Activated CD4-positive, alpha-beta T cell treated with anti-CD3 and anti-CD28 coated beads for 36 hours (primary cell): Measurements from ENCODE around the gene URI1. TPM values are rescaled to one million over a fixed set of nuclear protein-coding genes. Genes with fewer than 3 reads are reported as not detected.

Source experiments
- ATAC-seq: fragments of 200-7000 bp; cut with Tn5 transposase; one replicate; pipeline ENCODE4 v1.10.0; 2021; ENCODE audit warnings: mild to moderate bottlenecking, moderate library complexity
- CTCF ChIA-PET: fragments of 350-600 bp; sonication (Branson Sonifier 250); formaldehyde crosslinking; loops from one replicate; lab custom pipeline; 2021; ENCODE audit warnings: antibody characterized with exemption; lab: Charles Lee
- POLR2A ChIA-PET: fragments of 350-600 bp; sonication (Branson Sonifier 250); formaldehyde crosslinking; loops from one replicate; lab custom pipeline; 2021; ENCODE audit warnings: antibody characterized with exemption, inconsistent platforms; lab: Charles Lee
- DNase-seq: peaks from one replicate; pipeline ENCODE4 v3.0.0-alpha.2; 2020
- H3K27ac Mint-ChIP-seq: one replicate; pipeline ENCODE4 v1.8.0; 2021; ENCODE audit warnings: mixed read lengths
- H3K27me3 Mint-ChIP-seq: one replicate; pipeline ENCODE4 v1.8.0; 2021; ENCODE audit warnings: mixed read lengths
- H3K36me3 Mint-ChIP-seq: one replicate; pipeline ENCODE4 v1.8.0; 2021; ENCODE audit warnings: low read depth, mixed read lengths
- H3K4me1 Mint-ChIP-seq: one replicate; pipeline ENCODE4 v1.8.0; 2021; ENCODE audit warnings: mixed read lengths
- H3K4me3 Mint-ChIP-seq: one replicate; pipeline ENCODE4 v1.8.0; 2021; ENCODE audit warnings: mild to moderate bottlenecking, moderate library complexity, mixed read lengths
- H3K9me3 Mint-ChIP-seq: one replicate; pipeline ENCODE4 v1.8.0; 2021; ENCODE audit warnings: low read depth, mixed read lengths
- intact Hi-C, 2 experiments: fragments of 100-400 bp; cut with DNase I in 1 of 2; cut with micrococcal nuclease in 1 of 2; formaldehyde crosslinking; loops; one replicate each; pipeline versions ENCODE4 v1.14.2 to v1.15.1; 2022 to 2024; cut with DNase I, micrococcal nuclease
- total RNA-seq, 2 experiments: library from RNA; stranded (reverse); gene quantifications; one replicate each; pipeline ENCODE4 v1.2.3, GENCODE V29; 2021

Gene URI1
- total RNA-seq, 2 experiments from 2014 or later = 61.3 to 69.7 TPM

DNA sequence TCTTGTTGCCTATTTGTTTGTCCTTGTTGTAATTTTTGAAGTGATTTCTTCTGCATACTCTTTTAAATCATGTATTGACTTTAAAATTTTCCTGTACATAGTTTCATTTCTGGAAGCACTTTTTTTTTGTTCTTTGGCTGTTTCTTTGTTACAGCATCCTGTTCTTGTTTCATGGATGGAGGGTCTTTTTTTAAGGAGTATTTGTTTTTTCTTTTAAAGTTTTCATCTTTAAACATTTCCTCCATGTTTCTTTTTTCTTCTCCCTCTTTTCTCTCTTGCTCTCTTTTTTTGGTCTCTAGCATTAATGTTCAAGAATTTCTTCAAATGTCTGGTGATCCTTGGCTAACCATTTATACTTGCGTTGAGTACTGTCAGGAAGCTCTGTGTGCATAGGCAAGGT is 58.8 kb downstream of the URI1 start:
- H3K4me3 Mint-ChIP-seq = no peak overlapping the region
- intact Hi-C loops = loop anchor here in 1 of 2 experiments (5.0 kb wide), 1 partner anchor 34 kb away; no protein-coding TSS in a partner anchor
- ChIA-PET CTCF (interaction anchor here (0.6 kb wide), 1 partner anchor 145 kb away, joined by 3 read pairs; no protein-coding TSS in a partner anchor), POLR2A (no interaction called here)
- H3K27me3 Mint-ChIP-seq = no peaks in the 10 kb centered on the region
- no peak for DNase-seq
- H3K27ac Mint-ChIP-seq = peak overlapping the region; percentile 53
- peaks cover 66% of the 10 kb centered on the region for H3K4me1 Mint-ChIP-seq
- ATAC-seq = no peak
- H3K36me3 Mint-ChIP-seq = peaks cover 64% of the 10 kb centered on the region
- H3K9me3 Mint-ChIP-seq = peaks cover 8% of the 10 kb centered on the region

DNA sequence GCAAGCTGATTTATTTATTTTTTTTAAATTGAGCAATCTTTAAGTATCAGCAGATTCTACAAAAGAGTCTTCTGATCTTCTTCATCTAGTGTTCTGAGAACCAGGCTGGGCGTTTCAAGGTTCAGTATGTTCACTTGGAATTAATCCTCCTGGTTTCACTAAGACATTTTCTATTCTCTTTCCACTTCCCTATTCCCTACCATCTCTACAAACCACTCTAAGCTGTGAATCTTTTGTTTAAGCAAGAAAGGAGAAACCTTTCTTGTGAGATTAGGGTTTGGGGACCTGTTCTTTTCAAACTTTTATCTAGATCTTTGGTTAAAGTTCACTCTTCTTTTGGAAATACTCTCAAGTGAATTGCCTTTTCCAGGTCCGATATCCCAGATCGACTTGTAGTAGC is 59.3 kb downstream of the URI1 start:
- H3K4me1 Mint-ChIP-seq = peaks cover 69% of the 10 kb centered on the region
- ATAC-seq (no peak), DNase-seq (no peak)
- POLR2A ChIA-PET = no interaction called here
- H3K27ac Mint-ChIP-seq = peak overlapping the region; percentile 53
- CTCF ChIA-PET = interaction anchor here (0.6 kb wide), 1 partner anchor 146 kb away, joined by 3 read pairs; no protein-coding TSS in a partner anchor
- peaks cover 66% of the 10 kb centered on the region for H3K36me3 Mint-ChIP-seq
- no peak overlapping the region for H3K4me3 Mint-ChIP-seq
- H3K27me3 Mint-ChIP-seq = no peaks in the 10 kb centered on the region
- peaks cover 8% of the 10 kb centered on the region for H3K9me3 Mint-ChIP-seq
- intact Hi-C loops = loop anchor here in 1 of 2 experiments (5.0 kb wide), 1 partner anchor 34 kb away; no protein-coding TSS in a partner anchor

DNA sequence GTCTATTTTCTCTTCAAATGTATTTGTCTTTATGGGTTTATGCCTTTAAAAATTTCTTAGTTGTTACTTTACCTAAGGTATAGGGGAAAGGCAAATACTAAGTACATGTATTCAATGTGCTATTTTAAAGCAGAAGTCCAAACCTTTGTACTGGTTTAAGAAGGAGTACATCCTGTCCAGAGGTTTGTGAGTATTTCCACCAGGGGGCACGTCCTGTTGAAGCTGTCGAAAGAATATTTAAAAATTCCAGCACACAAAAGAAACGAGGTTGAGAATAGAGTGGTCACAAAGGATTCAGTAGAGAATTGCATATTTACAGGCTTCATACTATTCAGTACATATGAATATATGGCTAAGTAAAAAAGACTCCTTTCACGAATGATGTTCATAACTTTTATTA is 59.8 kb downstream of the URI1 start:
- H3K9me3 Mint-ChIP-seq = peaks cover 8% of the 10 kb centered on the region
- no peak overlapping the region for H3K27ac Mint-ChIP-seq
- H3K36me3 Mint-ChIP-seq = peaks cover 62% of the 10 kb centered on the region
- ATAC-seq (no peak), DNase-seq (no peak)
- peaks cover 66% of the 10 kb centered on the region for H3K4me1 Mint-ChIP-seq
- ChIA-PET POLR2A (no interaction called here), CTCF (interaction anchor here (0.6 kb wide), 1 partner anchor 807 kb away, joined by 3 read pairs; no protein-coding TSS in a partner anchor)
- intact Hi-C loops = loop anchor here in 1 of 2 experiments (5.0 kb wide), 1 partner anchor 34 kb away; no protein-coding TSS in a partner anchor
- no peak overlapping the region for H3K4me3 Mint-ChIP-seq
- no peaks in the 10 kb centered on the region for H3K27me3 Mint-ChIP-seq

DNA sequence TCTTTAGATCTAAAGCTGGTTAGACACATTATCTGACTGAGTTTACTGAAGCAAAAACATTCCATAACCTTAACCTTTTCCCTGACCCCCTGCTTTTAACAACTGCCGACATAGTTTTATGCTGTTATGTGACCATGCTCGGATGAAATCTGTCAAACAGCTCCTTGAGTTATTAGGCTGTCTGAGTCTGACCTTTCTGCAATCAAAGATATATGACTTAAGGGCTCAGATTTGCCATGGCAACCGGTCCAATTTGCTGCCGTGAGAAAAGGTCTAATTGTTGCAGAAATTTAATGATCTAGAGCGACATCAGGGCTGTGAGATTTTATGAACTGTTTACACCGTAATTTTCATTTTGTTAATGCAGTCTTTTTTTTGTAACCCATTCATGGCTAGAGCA is 61.8 kb downstream of the URI1 start:
- Mint-ChIP-seq H3K27ac (no peak overlapping the region), H3K4me3 (no peak overlapping the region), H3K4me1 (peaks cover 54% of the 10 kb centered on the region), H3K9me3 (peaks cover 8% of the 10 kb centered on the region), H3K36me3 (peaks cover 51% of the 10 kb centered on the region), H3K27me3 (no peaks in the 10 kb centered on the region)
- DNase-seq (no peak), ATAC-seq (no peak)
- CTCF ChIA-PET = interaction anchor here (1.8 kb wide), 1 partner anchor 15 kb away, joined by 5 read pairs; no protein-coding TSS in a partner anchor
- intact Hi-C loops = loop anchor here in 1 of 2 experiments (5.0 kb wide), 1 partner anchor 37 kb away; no protein-coding TSS in a partner anchor
- POLR2A ChIA-PET = interaction anchor here (0.6 kb wide), 1 partner anchor 437 kb away, joined by 3 read pairs; no protein-coding TSS in a partner anchor

DNA sequence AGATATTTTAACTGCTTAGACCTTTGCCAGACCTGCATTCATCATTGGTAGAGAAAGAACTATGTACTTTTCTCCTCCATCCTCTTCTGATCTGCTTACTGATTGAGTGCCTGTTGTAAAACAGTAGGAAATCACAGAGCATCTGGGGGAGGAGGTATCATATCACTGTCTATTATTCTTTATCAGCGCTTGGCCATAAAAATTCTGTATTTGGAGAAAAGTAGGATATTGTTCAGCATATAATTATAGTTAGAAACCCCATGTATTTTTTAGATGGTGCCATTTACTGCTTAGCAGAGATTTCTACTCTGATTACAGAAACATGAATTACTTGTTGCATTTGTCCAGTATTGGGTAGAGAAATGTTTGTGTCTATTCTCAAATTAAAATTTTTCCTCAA is 62.4 kb downstream of the URI1 start:
- DNase-seq (no peak), ATAC-seq (no peak)
- H3K4me3 Mint-ChIP-seq = no peak overlapping the region
- H3K36me3 Mint-ChIP-seq = peaks cover 55% of the 10 kb centered on the region
- ChIA-PET CTCF (no interaction called here), POLR2A (no interaction called here)
- H3K27ac Mint-ChIP-seq = no peak overlapping the region
- H3K4me1 Mint-ChIP-seq = peaks cover 53% of the 10 kb centered on the region
- intact Hi-C loops = loop anchor here in 1 of 2 experiments (5.0 kb wide), 1 partner anchor 37 kb away; no protein-coding TSS in a partner anchor
- no peaks in the 10 kb centered on the region for H3K27me3 Mint-ChIP-seq
- H3K9me3 Mint-ChIP-seq = peaks cover 8% of the 10 kb centered on the region

DNA sequence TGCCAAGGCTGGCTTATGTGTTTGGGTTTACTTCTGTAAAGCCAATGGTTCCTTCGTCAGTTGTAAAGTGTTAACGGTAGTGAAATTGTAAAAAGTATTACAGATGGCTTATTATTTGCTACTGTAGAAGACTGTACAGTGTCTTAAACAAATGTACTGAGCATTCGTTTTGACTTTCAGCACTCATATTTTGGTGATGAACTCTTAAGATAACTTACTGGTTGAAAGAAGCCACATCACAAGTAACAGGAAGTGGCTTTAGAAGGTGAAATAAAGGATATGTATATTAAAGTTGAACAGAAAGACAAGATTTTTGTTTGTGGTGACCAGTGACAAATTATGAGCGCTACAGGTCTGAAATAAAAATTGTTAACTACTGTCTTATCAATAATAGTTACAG is 64.2 kb downstream of the URI1 start:
- intact Hi-C loops = no loop called here
- Mint-ChIP-seq H3K27ac (peak overlapping the region; percentile 14), H3K27me3 (no peaks in the 10 kb centered on the region), H3K9me3 (no peaks in the 10 kb centered on the region), H3K36me3 (peaks cover 45% of the 10 kb centered on the region), H3K4me1 (peaks cover 41% of the 10 kb centered on the region), H3K4me3 (no peak overlapping the region)
- DNase-seq (no peak), ATAC-seq (peak; percentile 72)
- ChIA-PET POLR2A (no interaction called here), CTCF (interaction anchor here (1.0 to 1.2 kb wide), 2 partner anchors 9 to 20 kb away, joined by 3 read pairs; no protein-coding TSS in a partner anchor)

DNA sequence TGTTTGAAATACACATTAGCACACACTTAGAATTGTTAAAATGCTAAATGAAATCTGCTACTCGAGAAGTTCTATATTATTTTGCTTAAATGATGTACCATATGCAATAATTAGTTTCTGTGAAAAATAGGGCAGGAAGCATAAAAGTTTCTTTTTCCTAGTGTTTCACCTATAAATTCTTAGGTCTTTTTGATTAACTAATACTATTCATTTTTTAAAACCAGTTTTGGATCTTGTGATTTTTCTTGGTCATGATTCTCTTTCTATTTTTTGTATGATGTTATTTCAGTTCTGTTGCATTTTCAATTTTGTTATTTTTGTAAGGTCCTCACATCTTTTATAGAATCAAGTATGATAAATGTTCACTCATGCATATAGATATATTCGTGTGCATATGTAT is 66.1 kb downstream of the URI1 start:
- ChIA-PET CTCF (no interaction called here), POLR2A (no interaction called here)
- Mint-ChIP-seq H3K27me3 (no peaks in the 10 kb centered on the region), H3K4me3 (no peak overlapping the region), H3K4me1 (peaks cover 34% of the 10 kb centered on the region), H3K9me3 (no peaks in the 10 kb centered on the region), H3K27ac (no peak overlapping the region), H3K36me3 (peaks cover 43% of the 10 kb centered on the region)
- no peak for ATAC-seq
- DNase-seq = no peak
- intact Hi-C loops = no loop called here

DNA sequence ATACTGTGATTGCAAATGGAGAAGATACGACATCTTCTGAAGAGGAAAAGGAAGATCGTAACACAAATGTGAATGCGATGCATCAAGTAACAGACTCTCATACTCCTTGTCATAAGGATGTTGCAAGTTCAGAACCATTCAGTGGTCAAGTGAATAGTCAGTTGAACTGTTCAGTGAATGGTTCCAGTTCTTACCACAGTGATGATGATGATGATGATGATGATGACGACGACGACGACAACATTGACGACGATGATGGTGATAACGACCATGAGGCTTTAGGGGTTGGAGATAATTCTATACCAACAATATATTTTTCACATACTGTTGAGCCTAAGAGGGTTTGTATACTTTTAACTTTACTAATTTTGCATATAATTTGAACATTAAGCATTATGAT is 67.0 kb downstream of the URI1 start:
- H3K36me3 Mint-ChIP-seq = peaks cover 50% of the 10 kb centered on the region
- no peaks in the 10 kb centered on the region for H3K9me3 Mint-ChIP-seq
- peaks cover 31% of the 10 kb centered on the region for H3K4me1 Mint-ChIP-seq
- intact Hi-C loops = no loop called here
- no peaks in the 10 kb centered on the region for H3K27me3 Mint-ChIP-seq
- DNase-seq (no peak), ATAC-seq (no peak)
- ChIA-PET CTCF (interaction anchor here (1.3 kb wide), 1 partner anchor 41 kb away, joined by 3 read pairs; no protein-coding TSS in a partner anchor), POLR2A (no interaction called here)
- no peak overlapping the region for H3K27ac Mint-ChIP-seq
- H3K4me3 Mint-ChIP-seq = no peak overlapping the region

DNA sequence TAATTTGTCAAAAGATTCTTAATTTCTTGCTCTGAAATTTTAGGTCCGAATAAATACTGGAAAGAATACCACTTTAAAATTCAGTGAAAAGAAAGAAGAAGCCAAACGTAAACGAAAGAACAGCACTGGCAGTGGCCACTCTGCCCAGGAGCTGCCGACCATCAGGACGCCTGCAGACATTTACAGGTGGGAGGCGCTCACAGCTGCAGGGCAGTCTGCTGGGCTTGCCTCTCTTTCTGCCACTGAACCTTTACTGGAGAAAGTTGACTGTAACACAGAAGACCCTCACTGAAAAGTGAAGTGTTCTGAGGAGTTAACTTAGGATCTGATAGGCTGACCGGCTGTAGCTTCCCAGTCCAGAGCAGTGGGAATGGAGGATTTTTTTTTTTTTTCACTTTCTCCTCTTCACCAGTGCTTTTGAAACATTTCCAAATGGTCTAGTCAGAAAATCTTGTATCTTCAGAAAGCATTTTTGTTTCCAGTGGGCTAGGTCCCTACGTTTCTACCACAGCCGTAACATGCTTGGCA is 69.1 kb downstream of the URI1 start:
- H3K4me1 Mint-ChIP-seq = peaks cover 12% of the 10 kb centered on the region
- ChIA-PET CTCF (no interaction called here), POLR2A (no interaction called here)
- H3K27me3 Mint-ChIP-seq = no peaks in the 10 kb centered on the region
- peaks cover 42% of the 10 kb centered on the region for H3K36me3 Mint-ChIP-seq
- DNase-seq (no peak), ATAC-seq (no peak)
- H3K4me3 Mint-ChIP-seq = no peak overlapping the region
- H3K9me3 Mint-ChIP-seq = no peaks in the 10 kb centered on the region
- intact Hi-C loops = no loop called here
- H3K27ac Mint-ChIP-seq = no peak overlapping the region

DNA sequence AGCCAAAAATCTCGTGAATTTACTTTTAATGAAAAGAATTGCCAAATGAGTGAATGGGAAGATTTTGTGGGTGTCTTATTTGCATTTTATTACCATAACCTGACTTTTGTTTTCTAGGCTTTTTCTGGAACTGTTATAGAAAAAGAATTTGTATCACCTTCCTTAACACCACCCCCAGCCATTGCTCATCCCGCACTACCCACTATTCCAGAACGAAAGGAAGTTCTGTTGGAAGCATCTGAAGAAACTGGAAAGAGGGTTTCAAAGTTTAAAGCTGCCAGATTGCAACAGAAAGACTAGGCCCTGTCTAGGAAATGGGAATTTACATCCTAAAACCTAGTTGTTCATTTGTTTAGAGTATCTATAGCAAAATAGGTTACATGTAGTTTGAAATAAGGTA is 72.7 kb downstream of the URI1 start:
- no peaks in the 10 kb centered on the region for H3K9me3 Mint-ChIP-seq
- H3K4me1 Mint-ChIP-seq = peaks cover 8% of the 10 kb centered on the region
- DNase-seq = no peak
- intact Hi-C loops = no loop called here
- POLR2A ChIA-PET = no interaction called here
- H3K27me3 Mint-ChIP-seq = no peaks in the 10 kb centered on the region
- CTCF ChIA-PET = interaction anchor here (0.5 to 0.8 kb wide), 2 partner anchors 9 to 44 kb away, joined by 3 read pairs; no protein-coding TSS in a partner anchor
- peaks cover 34% of the 10 kb centered on the region for H3K36me3 Mint-ChIP-seq
- H3K4me3 Mint-ChIP-seq = no peak overlapping the region
- H3K27ac Mint-ChIP-seq = no peak overlapping the region
- ATAC-seq = no peak

DNA sequence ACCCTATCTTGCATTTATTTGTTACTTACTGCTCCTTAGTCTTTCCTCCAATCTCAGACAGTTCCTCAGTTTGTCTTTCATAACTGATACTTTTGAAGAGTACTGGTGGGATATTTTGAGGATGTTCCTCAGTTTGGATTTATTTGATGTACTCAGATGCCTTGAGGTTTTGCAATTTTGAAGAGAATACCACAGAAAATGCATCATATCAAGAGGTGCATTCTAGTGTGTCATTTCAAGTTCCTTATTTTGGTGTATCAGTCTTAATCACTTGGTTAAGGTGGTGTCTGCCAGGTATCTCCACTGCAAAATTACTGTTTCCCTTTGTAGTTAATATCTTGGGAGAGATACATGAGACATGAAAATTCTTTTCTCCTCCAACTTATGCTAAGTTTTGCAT is 75.1 kb downstream of the URI1 start:
- peak; percentile 42 for ATAC-seq

DNA sequence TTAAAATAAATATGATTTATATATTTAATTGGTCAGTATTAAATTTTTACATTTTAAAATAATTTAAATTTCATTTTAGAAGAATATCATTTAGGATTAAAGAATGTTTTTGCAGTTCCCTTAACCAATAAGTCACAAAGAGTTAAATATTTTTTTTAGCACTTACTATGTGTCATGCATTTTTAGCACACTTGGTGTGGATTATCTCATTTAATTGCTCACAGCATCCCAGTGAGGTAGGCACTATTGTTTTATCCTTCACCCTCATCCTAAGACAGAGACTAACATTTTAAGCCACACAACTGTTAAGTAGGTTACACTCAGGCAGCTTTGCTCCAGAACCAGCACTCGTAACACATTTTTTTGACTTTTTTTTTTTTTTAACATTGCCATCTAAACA is 78.2 kb downstream of the URI1 start:
- Mint-ChIP-seq H3K9me3 (no peaks in the 10 kb centered on the region), H3K27me3 (no peaks in the 10 kb centered on the region), H3K27ac (no peak overlapping the region), H3K36me3 (peaks cover 26% of the 10 kb centered on the region), H3K4me3 (no peak overlapping the region), H3K4me1 (peaks cover 5% of the 10 kb centered on the region)
- intact Hi-C loops = no loop called here
- DNase-seq (no peak), ATAC-seq (no peak)
- ChIA-PET CTCF (interaction anchor here (0.6 to 1.1 kb wide), 5 partner anchors 9 to 1913 kb away, joined by 3 to 4 read pairs (median 3); no protein-coding TSS in a partner anchor), POLR2A (no interaction called here)

More for the DNA sequence above, 75.1 kb downstream of the URI1 start:
- ChIA-PET CTCF (interaction anchor here (0.6 kb wide), 1 partner anchor 43 kb away, joined by 3 read pairs; no protein-coding TSS in a partner anchor), POLR2A (no interaction called here)
- intact Hi-C loops = no loop called here
- Mint-ChIP-seq H3K36me3 (peaks cover 35% of the 10 kb centered on the region), H3K27ac (no peak overlapping the region), H3K4me3 (no peak overlapping the region), H3K4me1 (peaks cover 8% of the 10 kb centered on the region), H3K9me3 (no peaks in the 10 kb centered on the region), H3K27me3 (no peaks in the 10 kb centered on the region)
- no peak for DNase-seq
